Measurements from ENCODE around the gene FIGLA. TPM values are rescaled to one million over a fixed set of nuclear protein-coding genes. Genes with fewer than 3 reads are reported as not detected.

FIGLA gene
- total RNA-seq, 1 experiment from 2014 or later = not detected

DNA sequence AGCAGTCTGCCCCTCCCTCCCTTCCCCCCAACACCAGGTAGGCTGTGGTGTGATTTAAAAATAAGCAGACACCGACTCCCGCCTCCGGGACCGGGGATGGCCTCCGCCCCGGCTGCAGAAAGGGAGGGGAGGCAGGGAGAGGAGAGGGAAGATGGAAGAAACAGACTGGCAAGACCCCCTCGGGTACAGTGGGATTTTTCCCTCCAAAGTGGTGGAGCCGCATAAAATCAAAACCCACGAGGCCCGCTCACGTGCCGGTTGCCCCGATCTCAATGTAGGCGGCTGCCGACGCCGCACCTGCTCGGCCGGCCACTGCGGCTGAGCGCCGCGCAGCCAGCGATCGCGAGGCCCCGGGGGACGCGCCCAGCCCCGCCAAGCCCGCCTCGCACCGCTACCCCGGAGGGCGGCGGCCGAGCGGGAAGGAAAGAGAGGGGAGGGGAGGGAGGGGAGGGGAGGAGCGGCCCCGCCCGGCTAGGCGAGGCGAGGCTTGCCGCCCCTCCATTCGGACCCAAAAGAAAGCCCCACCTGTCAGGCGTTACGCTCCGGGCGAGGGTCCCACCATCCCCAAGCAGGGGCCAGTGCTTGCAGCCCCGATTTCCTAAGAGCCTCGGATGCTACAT lies 23.3 kb downstream of the FIGLA start:
- Histone ChIP-seq H3K9me2 (ENCODE audit: insufficient read depth) (no peaks in the 10 kb centered on the region), H3K27me3 (ENCODE audit: insufficient read depth, low read length) (no peaks in the 10 kb centered on the region), H3K4me1 (ENCODE audit: control insufficient read depth in 1 of 2, insufficient read depth in 2 of 2, low read length in 2 of 2) (no peaks in the 10 kb centered on the region), H3K4me3 (replicated peaks in 1 of 2; ENCODE audit: low read depth in 1 of 2, low read length in 2 of 2) (no peak overlapping the region), H3K27ac (ENCODE audit: low read depth, low read length) (no peak overlapping the region), H3K9me3 (ENCODE audit: control insufficient read depth in 1 of 2, insufficient read depth in 1 of 2, low read depth in 1 of 2, low read length in 2 of 2) (no peaks in the 10 kb centered on the region), H3K4me2 (ENCODE audit: low read length) (no peak overlapping the region), H3K36me3 (ENCODE audit: control insufficient read depth in 1 of 2, insufficient read depth in 2 of 2, low read length in 2 of 2) (no peaks in the 10 kb centered on the region), H4K20me1 (ENCODE audit: insufficient read depth) (no peaks in the 10 kb centered on the region), H2AFZ (ENCODE audit: low read depth, low read length, poor library complexity, severe bottlenecking) (no peak overlapping the region), H3K79me2 (ENCODE audit: insufficient read depth, low read length) (no peaks in the 10 kb centered on the region), H3K9ac (ENCODE audit: low read length) (no peak overlapping the region)
- ATAC-seq (no peak), DNase-seq (ENCODE audit: low read depth, low spot score) (no peak)
- ChIA-PET POLR2A (no interaction called here), RAD21 (ENCODE audit: low non-redundant PET in 1 of 2, low total read pairs in 2 of 2, uncharacterized antibody in 2 of 2, unreplicated experiment in 2 of 2) (no interaction called here), CTCF (no interaction called here)
- intact Hi-C loops (cut with micrococcal nuclease) = no loop called here
- no peak for TF ChIP-seq FOSL1 (IDR thresholded peaks at IDR 0.05; ENCODE audit: low read depth)
- no peak for TF ChIP-seq ZFX (IDR thresholded peaks at IDR 0.05)
- TF ChIP-seq, protein P1, sequence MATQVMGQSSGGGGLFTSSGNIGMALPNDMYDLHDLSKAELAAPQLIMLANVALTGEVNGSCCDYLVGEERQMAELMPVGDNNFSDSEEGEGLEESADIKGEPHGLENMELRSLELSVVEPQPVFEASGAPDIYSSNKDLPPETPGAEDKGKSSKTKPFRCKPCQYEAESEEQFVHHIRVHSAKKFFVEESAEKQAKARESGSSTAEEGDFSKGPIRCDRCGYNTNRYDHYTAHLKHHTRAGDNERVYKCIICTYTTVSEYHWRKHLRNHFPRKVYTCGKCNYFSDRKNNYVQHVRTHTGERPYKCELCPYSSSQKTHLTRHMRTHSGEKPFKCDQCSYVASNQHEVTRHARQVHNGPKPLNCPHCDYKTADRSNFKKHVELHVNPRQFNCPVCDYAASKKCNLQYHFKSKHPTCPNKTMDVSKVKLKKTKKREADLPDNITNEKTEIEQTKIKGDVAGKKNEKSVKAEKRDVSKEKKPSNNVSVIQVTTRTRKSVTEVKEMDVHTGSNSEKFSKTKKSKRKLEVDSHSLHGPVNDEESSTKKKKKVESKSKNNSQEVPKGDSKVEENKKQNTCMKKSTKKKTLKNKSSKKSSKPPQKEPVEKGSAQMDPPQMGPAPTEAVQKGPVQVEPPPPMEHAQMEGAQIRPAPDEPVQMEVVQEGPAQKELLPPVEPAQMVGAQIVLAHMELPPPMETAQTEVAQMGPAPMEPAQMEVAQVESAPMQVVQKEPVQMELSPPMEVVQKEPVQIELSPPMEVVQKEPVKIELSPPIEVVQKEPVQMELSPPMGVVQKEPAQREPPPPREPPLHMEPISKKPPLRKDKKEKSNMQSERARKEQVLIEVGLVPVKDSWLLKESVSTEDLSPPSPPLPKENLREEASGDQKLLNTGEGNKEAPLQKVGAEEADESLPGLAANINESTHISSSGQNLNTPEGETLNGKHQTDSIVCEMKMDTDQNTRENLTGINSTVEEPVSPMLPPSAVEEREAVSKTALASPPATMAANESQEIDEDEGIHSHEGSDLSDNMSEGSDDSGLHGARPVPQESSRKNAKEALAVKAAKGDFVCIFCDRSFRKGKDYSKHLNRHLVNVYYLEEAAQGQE (IDR thresholded peaks at IDR 0.05; ENCODE audit: low read depth) = no peak
- no peak for TF ChIP-seq TCF7L2 (IDR thresholded peaks at IDR 0.05; ENCODE audit: borderline replicate concordance, extremely low read depth, insufficient read depth, insufficient read length)
- BruUV-seq (replicated peaks) = no TSS peak

DNA sequence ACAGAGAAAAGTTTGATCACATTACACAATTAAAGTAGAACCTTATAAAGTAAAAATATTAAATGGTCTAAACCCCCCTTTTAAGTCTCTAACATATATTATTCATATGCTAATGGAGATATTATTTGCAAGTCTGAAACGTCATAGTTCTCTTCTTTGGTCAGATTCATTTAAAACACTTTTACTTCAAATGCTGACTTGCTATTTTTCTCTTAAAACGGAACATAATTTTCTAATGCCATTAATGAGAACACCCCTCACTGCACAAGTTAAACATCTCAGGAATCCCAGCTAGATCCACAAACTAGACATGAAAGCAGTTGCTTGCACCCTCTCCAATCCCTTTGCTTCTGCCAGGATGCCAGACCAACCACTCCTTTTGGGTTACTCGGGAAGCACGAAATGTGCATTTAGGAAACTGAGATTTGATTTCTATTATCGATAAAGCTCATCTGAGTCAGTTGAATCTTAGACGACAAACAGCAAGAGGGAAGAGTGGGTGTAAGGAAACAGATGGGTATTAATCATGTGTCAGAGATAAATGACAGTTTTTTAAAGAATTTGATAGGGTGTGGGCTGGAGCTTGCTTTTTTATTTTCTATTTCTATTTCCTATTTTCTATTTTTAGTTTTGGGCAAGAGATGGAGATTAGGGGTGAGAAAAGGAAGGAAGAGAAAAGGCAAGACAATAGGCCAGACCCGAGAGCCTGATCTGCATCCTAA lies 23.9 kb downstream of the FIGLA start:
- no peak overlapping the region for H2AFZ ChIP-seq (ENCODE audit: low read depth, low read length, poor library complexity, severe bottlenecking)
- no peaks in the 10 kb centered on the region for H3K4me1 ChIP-seq (ENCODE audit: control insufficient read depth in 1 of 2, insufficient read depth in 2 of 2, low read length in 2 of 2)
- RAD21 ChIA-PET (ENCODE audit: low non-redundant PET in 1 of 2, low total read pairs in 2 of 2, uncharacterized antibody in 2 of 2, unreplicated experiment in 2 of 2) = no interaction called here
- H3K36me3 ChIP-seq (ENCODE audit: control insufficient read depth in 1 of 2, insufficient read depth in 2 of 2, low read length in 2 of 2) = no peaks in the 10 kb centered on the region
- ATAC-seq (no peak), DNase-seq (ENCODE audit: low read depth, low spot score) (no peak)
- no peaks in the 10 kb centered on the region for H3K9me3 ChIP-seq (ENCODE audit: control insufficient read depth in 1 of 2, insufficient read depth in 1 of 2, low read depth in 1 of 2, low read length in 2 of 2)
- H3K4me3 ChIP-seq (replicated peaks in 1 of 2; ENCODE audit: low read depth in 1 of 2, low read length in 2 of 2) = no peak overlapping the region
- H3K9me2 ChIP-seq (ENCODE audit: insufficient read depth) = no peaks in the 10 kb centered on the region
- H4K20me1 ChIP-seq (ENCODE audit: insufficient read depth) = no peaks in the 10 kb centered on the region
- no peaks in the 10 kb centered on the region for H3K27me3 ChIP-seq (ENCODE audit: insufficient read depth, low read length)
- CTCF ChIA-PET = no interaction called here
- no peak overlapping the region for H3K4me2 ChIP-seq (ENCODE audit: low read length)
- H3K79me2 ChIP-seq (ENCODE audit: insufficient read depth, low read length) = no peaks in the 10 kb centered on the region
- POLR2A ChIA-PET = no interaction called here
- H3K27ac ChIP-seq (ENCODE audit: low read depth, low read length) = no peak overlapping the region
- intact Hi-C loops (cut with micrococcal nuclease) = no loop called here
- H3K9ac ChIP-seq (ENCODE audit: low read length) = no peak overlapping the region
- BruUV-seq (replicated peaks) = no TSS peak
- TF ChIP-seq SRF (IDR thresholded peaks at IDR 0.05; ENCODE audit: low read depth) (no peak), JUND (IDR thresholded peaks at IDR 0.05) (no peak), ZNF274 (IDR thresholded peaks at IDR 0.05; ENCODE audit: low read depth, low read length) (no peak), CEBPB (IDR thresholded peaks at IDR 0.05; ENCODE audit: low read depth) (no peak), YY1 (IDR thresholded peaks at IDR 0.05; ENCODE audit: extremely low read depth, insufficient replicate concordance, low read depth, low read length) (no peak), TCF7L2 (IDR thresholded peaks at IDR 0.05; ENCODE audit: borderline replicate concordance, extremely low read depth, insufficient read depth, insufficient read length) (no peak), EZH2 (IDR thresholded peaks at IDR 0.05) (no peak), POLR2A (IDR thresholded peaks at IDR 0.05; ENCODE audit: borderline replicate concordance, extremely low read depth, insufficient read depth, insufficient read length) (no peak), POLR2AphosphoS5 (IDR thresholded peaks at IDR 0.05; ENCODE audit: low read depth, low read length) (no peak), EZH2phosphoT487 (IDR thresholded peaks at IDR 0.05; ENCODE audit: borderline replicate concordance) (no peak), ELF1 (IDR thresholded peaks at IDR 0.05; ENCODE audit: borderline replicate concordance, low read depth) (no peak)
- TF ChIP-seq, protein P2, sequence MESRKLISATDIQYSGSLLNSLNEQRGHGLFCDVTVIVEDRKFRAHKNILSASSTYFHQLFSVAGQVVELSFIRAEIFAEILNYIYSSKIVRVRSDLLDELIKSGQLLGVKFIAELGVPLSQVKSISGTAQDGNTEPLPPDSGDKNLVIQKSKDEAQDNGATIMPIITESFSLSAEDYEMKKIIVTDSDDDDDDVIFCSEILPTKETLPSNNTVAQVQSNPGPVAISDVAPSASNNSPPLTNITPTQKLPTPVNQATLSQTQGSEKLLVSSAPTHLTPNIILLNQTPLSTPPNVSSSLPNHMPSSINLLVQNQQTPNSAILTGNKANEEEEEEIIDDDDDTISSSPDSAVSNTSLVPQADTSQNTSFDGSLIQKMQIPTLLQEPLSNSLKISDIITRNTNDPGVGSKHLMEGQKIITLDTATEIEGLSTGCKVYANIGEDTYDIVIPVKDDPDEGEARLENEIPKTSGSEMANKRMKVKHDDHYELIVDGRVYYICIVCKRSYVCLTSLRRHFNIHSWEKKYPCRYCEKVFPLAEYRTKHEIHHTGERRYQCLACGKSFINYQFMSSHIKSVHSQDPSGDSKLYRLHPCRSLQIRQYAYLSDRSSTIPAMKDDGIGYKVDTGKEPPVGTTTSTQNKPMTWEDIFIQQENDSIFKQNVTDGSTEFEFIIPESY (IDR thresholded peaks at IDR 0.05; ENCODE audit: extremely low read depth, insufficient replicate concordance, low read length) = no peak
